Motor neuron (in vitro differentiated cells): ENCODE results near the gene KCNIP3. TPM values are rescaled to one million over a fixed set of nuclear protein-coding genes. Genes with fewer than 3 reads are reported as not detected.

Source experiments
- ATAC-seq, 8 experiments: fragments of 200-7000 bp; cut with Tn5 transposase; replicated peaks in 6 of 8; 2 replicates each; pipeline ENCODE4 v1.8.0; 2021; ENCODE audit warnings: mild to moderate bottlenecking in 8 of 8, moderate library complexity in 8 of 8
- H3K27ac ChIP-seq, 2 donors: fragments of 250-450 bp; sonication (Bioruptor Pico); 2 replicates each; pipeline ENCODE4 v1.9.0; 2021; ENCODE audit warnings: antibody characterized with exemption in 2 of 2, mild to moderate bottlenecking in 2 of 2, moderate library complexity in 1 of 2
- H3K4me1 ChIP-seq, 2 donors: fragments of 250-450 bp; sonication (Bioruptor Pico); replicated peaks in 1 of 2; 2 replicates each; pipeline ENCODE4 v1.6.1; 2021; ENCODE audit warnings: antibody characterized with exemption in 2 of 2, mild to moderate bottlenecking in 2 of 2, moderate library complexity in 1 of 2
- H3K4me3 ChIP-seq, 5 donors: fragments of 250-450 bp; sonication (Bioruptor Pico); 2 replicates each; pipeline ENCODE4 v1.9.0; 2021; ENCODE audit warnings: antibody characterized with exemption in 5 of 5, mild to moderate bottlenecking in 5 of 5, moderate library complexity in 4 of 5
- WGBS, 10 experiments: fragments of 450-650 bp; shearing (Covaris generic); methylation state at CpG; one replicate each; pipeline ENCODE4 v1.0.0; 2022; 5-methylcytosine and 5-hydroxymethylcytosine counted together
- in situ Hi-C, 9 experiments: fragments of 400-800 bp; cut with MboI; loops; one replicate each; pipeline ENCODE4 v1.15.0; 2021; ENCODE audit warnings: low sequenced_read_pairs in 9 of 9, low pct_unique_long_range_greater_than_20kb in 2 of 9; ENCODE audit not compliant: unreplicated experiment in 9 of 9
- total RNA-seq, 8 experiments: library from RNA; unstranded; fragments of 300-600 nt; gene quantifications; 2 replicates each; pipeline versions ENCODE4 v1.2.3 to v1.2.4, GENCODE V29; 2022

The KCNIP3 gene
- total RNA-seq, 8 experiments from 2014 or later = 0.51 to 5.3 (median 1.8) TPM

DNA sequence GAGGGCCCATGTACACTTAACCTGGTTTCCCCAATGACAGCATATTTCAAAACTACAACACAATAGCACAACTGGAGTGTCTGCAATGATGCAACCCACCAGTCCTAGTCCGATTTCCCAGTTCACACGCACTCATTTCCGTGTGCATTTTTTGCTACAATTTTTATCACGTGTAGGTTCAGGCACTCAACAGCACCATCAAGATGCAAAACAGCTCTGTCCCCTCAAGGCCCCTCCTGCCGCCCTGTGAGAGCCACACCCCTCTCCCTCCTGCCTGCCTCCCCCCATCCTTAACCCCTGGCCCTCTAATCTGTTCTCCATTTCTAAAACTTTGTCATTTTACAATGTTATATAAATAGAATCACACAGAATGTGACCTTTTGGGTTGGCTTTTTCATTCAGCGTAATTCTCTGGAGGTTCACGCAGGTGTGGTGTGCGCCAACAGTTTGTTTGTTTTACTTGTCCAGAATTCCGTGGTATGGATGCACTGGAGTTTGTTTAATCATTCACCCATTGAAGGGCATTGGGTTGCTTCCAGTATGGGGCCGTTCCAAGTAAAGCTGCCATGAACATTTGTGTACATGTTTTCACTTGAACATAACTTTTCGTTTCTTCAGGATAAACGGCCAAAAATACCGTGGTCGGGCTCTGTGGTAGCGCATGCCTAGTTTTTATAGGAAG is 8.4 kb downstream of the KCNIP3 start:
- peaks cover 0 to 7% of the 10 kb centered on the region in 2 donors for H3K4me1 ChIP-seq
- 37 to 90% (median 66%) methylated on average over 3 to 13 of the region's 15 CpGs for WGBS, 10 experiments
- in situ Hi-C loops = loop anchor here in 1 of 9 experiments (25.0 kb wide), 1 partner anchor 118 kb away; no protein-coding TSS in a partner anchor
- no peak overlapping the region for H3K27ac ChIP-seq
- no peak overlapping the region for H3K4me3 ChIP-seq
- no peak for ATAC-seq

DNA sequence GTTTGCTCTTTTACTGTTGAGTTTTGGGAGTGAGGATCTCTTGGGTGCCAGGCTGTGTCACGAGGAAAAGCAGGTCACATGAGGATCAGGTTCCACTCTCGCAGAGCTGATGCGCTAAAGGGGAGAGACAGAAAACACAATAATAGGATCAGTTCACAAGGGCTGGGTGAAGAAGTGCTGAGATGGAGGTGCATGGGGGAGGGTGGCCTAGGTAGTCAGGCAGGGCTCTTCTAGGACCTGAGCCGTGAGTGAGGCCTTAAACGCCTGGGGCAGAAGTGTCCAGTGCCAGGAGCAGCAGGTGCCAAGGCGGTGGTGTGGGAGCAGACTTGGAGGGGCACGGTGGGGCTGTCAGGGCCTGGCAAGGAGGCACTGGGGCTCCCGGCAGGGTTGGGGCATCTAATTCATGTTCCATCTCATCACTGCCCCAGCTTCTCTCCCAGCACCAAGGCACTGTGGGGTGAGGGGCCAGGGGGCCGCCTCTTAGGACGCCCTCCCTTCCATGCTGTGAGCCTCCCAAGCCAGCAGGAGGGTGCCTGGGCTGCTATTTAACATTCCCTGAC is 9.3 kb downstream of the KCNIP3 start:
- in situ Hi-C loops = loop anchor here in 1 of 9 experiments (25.0 kb wide), 1 partner anchor 119 kb away; no protein-coding TSS in a partner anchor
- 53 to 100% (median 100%) methylated on average over 1 to 4 of the region's 10 CpGs; no CpG with 5 or more reads in 3 of the 10 experiments for WGBS, 10 experiments
- Histone ChIP-seq H3K27ac (no peak overlapping the region), H3K4me1 (peaks cover 0 to 4% of the 10 kb centered on the region in 2 donors), H3K4me3 (no peak overlapping the region)
- ATAC-seq = no peak

DNA sequence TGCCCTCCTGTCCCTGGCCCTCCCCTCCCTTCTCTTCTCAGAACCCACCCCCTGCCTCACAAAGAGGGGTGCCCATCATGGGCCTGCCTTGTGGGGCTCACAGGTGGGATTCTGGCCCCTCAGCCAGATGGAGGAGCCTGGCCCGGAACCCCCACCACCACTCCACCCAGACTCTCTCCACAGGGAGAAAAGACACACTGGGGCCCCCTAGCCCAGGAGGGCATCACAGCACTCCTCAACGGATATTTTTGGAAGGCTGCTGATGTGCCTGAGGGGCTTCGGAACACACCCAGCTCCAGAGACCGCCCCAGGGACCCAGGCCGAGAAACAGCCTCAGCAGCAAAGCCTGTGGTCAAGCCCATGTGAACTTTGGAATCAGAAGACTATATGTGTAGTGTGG is 9.9 kb downstream of the KCNIP3 start:
- H3K27ac ChIP-seq = no peak overlapping the region
- WGBS, 10 experiments = 84 to 100% methylated on average over 1 to 4 of the region's 5 CpGs; no CpG with 5 or more reads in 8 of the 10 experiments
- no peak overlapping the region for H3K4me3 ChIP-seq
- in situ Hi-C loops = loop anchor here in 1 of 9 experiments (25.0 kb wide), 1 partner anchor 120 kb away; no protein-coding TSS in a partner anchor
- no peak for ATAC-seq
- peaks cover 6 to 10% of the 10 kb centered on the region in 2 donors for H3K4me1 ChIP-seq

DNA sequence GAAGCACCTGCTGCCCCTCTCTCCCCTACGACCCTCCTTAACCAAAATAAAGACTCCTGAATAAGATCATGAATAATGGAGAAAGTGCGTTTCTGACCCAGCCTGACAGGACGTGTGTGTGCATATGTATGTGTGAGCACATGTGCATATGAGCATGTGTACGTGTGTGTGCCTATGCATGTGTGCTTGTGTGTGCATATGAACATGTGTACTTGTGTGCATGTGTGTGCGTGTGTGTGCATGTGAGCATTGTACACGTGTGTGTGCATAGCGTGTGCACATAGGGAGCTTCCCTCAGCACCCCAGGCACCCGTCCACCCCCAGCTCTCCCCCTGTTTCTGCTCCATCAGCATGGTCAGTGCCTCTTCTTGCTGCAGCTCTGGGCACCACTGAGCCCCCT is 10.7 kb downstream of the KCNIP3 start:
- 59 to 80% methylated on average over 1 to 3 of the region's 8 CpGs; no CpG with 5 or more reads in 8 of the 10 experiments for WGBS, 10 experiments
- H3K27ac ChIP-seq = no peak overlapping the region
- peak in 1 of 8 experiments; percentile 16 for ATAC-seq

DNA sequence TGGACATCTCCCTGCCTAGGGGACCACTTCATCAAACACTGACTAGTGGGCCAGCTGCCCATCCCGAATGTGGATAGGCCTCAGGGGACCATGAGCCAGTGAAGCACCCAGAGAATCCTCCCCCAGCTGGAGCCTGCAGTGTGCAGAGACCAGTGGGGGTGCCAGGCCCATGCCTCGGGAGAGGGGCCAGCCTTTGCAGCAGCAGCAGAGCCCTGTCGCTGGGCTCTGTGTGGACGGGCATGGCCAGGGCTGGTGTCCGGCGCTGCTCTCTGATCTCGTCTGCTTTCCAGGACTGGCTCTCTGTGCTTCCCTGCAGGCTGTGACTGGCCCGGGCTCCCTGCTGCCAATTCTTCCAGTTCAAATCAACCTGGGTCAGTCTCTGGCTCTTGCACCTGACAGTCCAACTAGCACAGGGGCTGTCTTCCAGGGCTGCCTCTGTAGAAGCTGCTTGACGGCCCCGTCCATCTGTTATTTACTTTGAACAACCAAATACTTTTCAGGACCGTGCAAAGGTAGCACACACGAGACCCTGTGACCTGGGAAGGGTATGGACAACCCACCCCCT is 11.4 kb downstream of the KCNIP3 start:
- WGBS, 10 experiments = 23 to 91% (median 70%) methylated on average over 2 to 9 of the region's 12 CpGs; no CpG with 5 or more reads in 4 of the 10 experiments
- in situ Hi-C loops = loop anchor here in 1 of 9 experiments (25.0 kb wide), 1 partner anchor 121 kb away; no protein-coding TSS in a partner anchor
- ATAC-seq = peak in 1 of 8 experiments; percentile 4
- Histone ChIP-seq H3K27ac (no peak overlapping the region), H3K4me3 (no peak overlapping the region), H3K4me1 (peaks cover 8 to 14% of the 10 kb centered on the region in 2 donors)

More for the DNA sequence above, 10.7 kb downstream of the KCNIP3 start:
- Histone ChIP-seq H3K4me3 (no peak overlapping the region), H3K4me1 (peaks cover 6 to 11% of the 10 kb centered on the region in 2 donors)
- in situ Hi-C loops = loop anchor here in 1 of 9 experiments (25.0 kb wide), 1 partner anchor 121 kb away; no protein-coding TSS in a partner anchor

DNA sequence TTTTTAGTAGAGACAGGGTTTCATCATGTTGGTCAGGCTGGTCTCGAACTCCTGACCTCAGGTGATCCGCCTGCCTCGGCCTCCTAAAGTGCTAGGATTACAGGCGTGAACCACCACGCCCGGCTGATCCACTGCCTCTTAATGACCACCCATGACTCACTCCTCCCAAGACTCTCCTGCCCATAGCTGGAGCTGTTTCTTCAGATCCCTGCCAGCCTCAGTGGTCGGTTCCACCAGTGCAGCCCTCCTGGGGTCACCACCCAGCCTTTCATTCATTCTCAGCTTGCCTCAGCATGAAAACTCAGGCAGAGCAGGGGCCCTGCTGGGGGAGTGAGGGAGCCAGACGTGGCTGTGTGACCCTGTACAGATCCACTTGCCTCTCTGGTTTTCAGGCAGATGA is 12.5 kb downstream of the KCNIP3 start:
- Histone ChIP-seq H3K4me1 (peaks cover 9 to 20% of the 10 kb centered on the region in 2 donors), H3K4me3 (no peak overlapping the region), H3K27ac (no peak overlapping the region)
- in situ Hi-C loops = loop anchor here in 1 of 9 experiments (25.0 kb wide), 1 partner anchor 122 kb away; no protein-coding TSS in a partner anchor
- 40 to 100% (median 77%) methylated on average over 1 to 5 of the region's 8 CpGs; no CpG with 5 or more reads in 6 of the 10 experiments for WGBS, 10 experiments
- ATAC-seq = peak in 2 of 8 experiments; percentile 58 to 62

DNA sequence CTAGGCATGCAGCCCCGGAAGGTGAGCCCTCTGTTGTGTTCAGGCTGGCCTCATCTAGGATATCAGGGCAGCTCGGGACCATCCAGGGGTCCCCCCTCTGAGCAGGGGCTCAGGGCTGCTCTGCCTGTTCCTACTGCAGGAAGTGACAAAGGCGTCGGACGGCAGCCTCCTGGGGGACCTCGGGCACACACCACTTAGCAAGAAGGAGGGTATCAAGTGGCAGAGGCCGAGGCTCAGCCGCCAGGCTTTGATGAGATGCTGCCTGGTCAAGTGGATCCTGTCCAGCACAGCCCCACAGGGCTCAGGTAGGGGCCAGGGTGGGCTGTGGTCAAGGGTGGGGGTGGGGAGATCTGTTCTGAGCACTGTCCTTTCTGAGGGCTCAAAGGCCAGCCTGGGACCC is 13.1 kb downstream of the KCNIP3 start:
- in situ Hi-C loops = loop anchor here in 1 of 9 experiments (25.0 kb wide), 1 partner anchor 123 kb away; no protein-coding TSS in a partner anchor
- ATAC-seq = no peak
- Histone ChIP-seq H3K4me3 (no peak overlapping the region), H3K4me1 (peaks cover 15 to 24% of the 10 kb centered on the region in 2 donors), H3K27ac (no peak overlapping the region)
- 80% methylated on average over 1 of the region's 8 CpGs; no CpG with 5 or more reads in 9 of the 10 experiments for WGBS, 10 experiments

DNA sequence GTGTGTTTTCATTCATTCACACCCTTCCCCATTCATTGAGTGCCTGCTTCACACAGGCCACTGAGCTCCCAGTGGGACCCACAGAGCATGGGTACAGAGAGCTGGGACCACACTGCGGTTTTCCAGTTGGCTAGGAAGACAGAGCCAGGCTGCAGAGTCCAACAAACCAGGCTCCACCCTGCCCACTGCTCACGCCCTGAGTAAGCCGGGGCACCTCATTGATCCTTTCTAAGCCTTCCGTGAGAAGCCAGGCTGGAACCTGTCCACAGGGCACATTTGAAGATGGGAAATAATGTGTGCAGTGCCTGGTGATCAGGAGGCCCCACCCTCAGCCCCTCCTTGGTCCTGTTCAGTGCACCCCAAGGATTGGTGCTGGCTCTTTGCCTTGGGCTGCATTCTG is 13.5 kb downstream of the KCNIP3 start:
- in situ Hi-C loops = loop anchor here in 1 of 9 experiments (25.0 kb wide), 1 partner anchor 123 kb away; no protein-coding TSS in a partner anchor
- 47 to 79% methylated on average over 3 of the region's 4 CpGs; no CpG with 5 or more reads in 8 of the 10 experiments for WGBS, 10 experiments
- Histone ChIP-seq H3K4me3 (no peak overlapping the region), H3K27ac (no peak overlapping the region), H3K4me1 (peaks cover 15 to 20% of the 10 kb centered on the region in 2 donors)
- peak in 1 of 8 experiments; percentile 11 for ATAC-seq

DNA sequence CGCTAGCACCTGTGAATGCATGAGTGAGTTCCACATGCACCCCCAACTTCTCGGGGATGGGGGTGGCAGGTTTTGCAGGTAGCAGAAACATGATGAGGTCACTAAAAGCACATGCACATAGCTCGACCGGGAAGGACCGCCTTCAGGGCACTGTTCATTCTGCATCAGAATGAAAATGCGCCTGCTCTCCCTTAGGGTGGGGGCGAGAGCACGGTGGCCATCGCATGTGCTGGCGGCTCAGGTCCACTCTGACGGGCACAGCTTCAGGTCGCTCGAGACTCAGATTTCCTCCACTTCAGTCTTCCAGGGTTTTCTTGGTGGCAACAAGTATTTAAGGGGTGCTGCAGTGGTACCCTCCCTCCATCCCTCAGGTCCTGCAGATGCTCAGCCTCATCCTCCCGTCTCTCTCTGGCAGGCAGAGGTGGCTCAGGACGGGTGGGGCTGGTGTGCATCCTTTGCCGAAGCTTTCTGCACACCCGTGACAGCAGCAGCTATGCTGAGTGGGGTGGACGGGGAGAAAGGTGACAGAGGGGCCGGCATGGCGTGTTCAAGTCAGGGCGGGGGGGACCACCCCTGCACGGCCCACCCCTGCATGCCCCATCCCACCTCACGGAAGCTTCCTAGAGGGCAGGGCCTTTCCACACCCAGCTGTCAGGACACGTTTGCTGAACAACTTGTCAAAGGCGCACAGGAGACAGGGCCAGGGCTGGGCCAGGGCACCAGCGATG is 14.8 kb downstream of the KCNIP3 start:
- in situ Hi-C loops = loop anchor here in 1 of 9 experiments (25.0 kb wide), 1 partner anchor 125 kb away; no protein-coding TSS in a partner anchor
- WGBS, 10 experiments = 28 to 100% (median 52%) methylated on average over 1 to 10 of the region's 26 CpGs; no CpG with 5 or more reads in 4 of the 10 experiments
- Histone ChIP-seq H3K4me3 (no peak overlapping the region), H3K4me1 (peaks cover 15 to 24% of the 10 kb centered on the region in 2 donors), H3K27ac (no peak overlapping the region)
- peak in 3 of 8 experiments; percentile 58 to 69 (median 63) for ATAC-seq

DNA sequence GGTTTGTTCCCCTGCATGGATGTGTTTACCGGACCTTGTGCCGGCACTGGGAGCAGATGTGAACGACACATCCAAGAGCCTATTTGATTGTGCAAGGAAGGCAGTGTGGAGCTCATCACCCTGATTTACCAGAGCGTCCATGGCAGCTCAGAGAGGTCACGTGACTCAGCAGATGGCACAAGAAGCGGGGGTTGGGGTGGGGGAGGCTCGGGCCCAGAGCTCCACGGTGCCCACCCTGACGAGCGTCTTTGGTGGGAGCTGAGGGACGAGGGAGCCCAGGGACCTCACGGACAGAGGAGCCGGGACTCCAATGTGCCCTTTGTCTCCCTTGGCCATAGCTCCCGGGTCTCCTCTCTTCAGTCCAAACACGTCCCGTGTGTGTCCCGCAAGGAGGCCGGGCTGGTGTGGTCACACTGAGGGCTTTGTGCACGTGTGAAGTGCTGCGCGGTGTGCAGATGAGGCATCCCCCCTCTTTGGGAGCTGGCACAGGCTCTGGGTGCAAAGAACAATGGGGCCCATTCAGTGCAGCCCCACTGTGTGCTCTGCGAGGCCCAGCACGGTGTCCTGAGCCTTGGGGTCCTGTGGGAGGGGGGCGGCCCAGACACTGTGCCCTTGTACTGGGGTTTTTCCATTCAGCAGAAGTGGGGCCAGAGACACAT is 15.5 kb downstream of the KCNIP3 start:
- H3K27ac ChIP-seq = no peak overlapping the region
- no peak for ATAC-seq
- WGBS, 10 experiments = 80 to 100% (median 100%) methylated on average over 2 to 6 of the region's 24 CpGs; no CpG with 5 or more reads in 6 of the 10 experiments
- H3K4me1 ChIP-seq = peaks cover 15 to 25% of the 10 kb centered on the region in 2 donors
- in situ Hi-C loops = loop anchor here in 1 of 9 experiments (25.0 kb wide), 1 partner anchor 125 kb away; no protein-coding TSS in a partner anchor
- H3K4me3 ChIP-seq = no peak overlapping the region

DNA sequence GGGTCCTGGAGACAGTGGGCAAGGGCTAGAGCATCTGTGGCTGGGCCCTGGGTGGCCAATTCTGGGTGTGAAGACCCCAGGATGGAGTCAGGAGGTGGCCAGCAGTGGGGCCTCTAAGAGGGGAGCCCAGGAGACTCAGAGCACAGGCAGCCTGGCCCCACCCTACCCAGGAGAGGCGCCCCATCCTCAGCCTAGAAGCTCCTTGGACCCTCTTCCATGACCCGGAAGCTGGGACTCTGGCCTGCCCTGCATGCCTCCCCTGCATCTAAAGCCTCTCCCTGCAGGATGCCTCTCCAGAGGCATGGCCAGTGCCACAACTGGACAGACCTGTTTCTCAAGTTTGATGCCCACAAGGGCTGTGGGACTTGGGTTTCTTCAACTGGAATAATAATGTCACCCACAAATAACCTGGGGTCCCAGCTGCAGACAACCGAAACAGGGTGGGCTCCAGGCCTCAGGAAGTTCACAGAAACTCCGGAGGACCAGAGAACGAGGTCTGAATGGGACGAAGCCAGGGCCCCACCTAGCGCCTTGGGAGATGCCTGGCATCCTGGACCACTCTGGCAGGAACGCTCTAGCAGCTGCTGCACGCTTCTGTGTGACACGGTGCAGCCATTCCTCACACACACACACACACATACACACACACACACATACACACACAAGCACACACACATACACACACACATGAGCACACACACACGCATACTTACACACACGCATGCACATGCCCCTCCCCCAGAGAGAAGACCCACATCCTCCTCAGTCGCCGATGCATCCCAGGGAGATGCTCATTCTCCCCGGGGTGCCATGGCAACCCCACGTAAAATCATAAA is 16.4 kb downstream of the KCNIP3 start:
- Histone ChIP-seq H3K4me1 (peaks cover 15 to 25% of the 10 kb centered on the region in 2 donors), H3K4me3 (no peak overlapping the region), H3K27ac (no peak overlapping the region)
- 51 to 100% (median 83%) methylated on average over 2 to 12 of the region's 16 CpGs; no CpG with 5 or more reads in 4 of the 10 experiments for WGBS, 10 experiments
- in situ Hi-C loops = loop anchor here in 1 of 9 experiments (25.0 kb wide), 1 partner anchor 126 kb away; no protein-coding TSS in a partner anchor
- peak in 4 of 8 experiments; percentile 19 to 47 (median 29) for ATAC-seq
